ENCODE measurements around the gene NEK9.

DNA sequence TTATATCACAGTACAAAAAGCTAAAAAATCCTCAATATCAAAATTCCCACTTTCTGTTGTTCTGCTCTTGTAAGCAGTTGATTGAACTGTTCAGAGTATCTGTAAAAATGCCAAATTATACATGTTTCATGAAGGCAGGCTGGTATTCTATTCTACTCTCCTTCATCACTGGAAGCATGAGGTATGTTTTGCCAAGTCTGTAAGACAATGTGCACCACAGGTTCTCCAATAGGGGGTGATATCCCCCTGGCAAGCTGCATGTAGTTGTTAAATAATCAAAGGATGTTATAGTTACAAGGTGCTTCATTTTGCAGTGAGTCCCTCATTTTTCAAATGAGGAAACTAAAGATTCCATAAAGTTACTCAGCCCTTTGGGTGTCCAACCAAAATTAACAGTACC lies 15.1 kb upstream of the NEK9 start:
- TF ChIP-seq POLR2AphosphoS5 (IDR thresholded peaks at IDR 0.05; ENCODE audit: low read depth, low read length) (no peak), SIN3A (IDR thresholded peaks at IDR 0.05; ENCODE audit: borderline replicate concordance, insufficient read depth, low read length) (no peak), TAF1 (IDR thresholded peaks at IDR 0.05; ENCODE audit: borderline replicate concordance, insufficient read depth, low read length) (no peak)
